CD4-positive, CD25-positive, alpha-beta regulatory T cell (primary cell): ENCODE data around the gene NXF3. TPM values are rescaled to one million over a fixed set of nuclear protein-coding genes. Genes with fewer than 3 reads are reported as not detected.
"Not testable (repeated sequence)": the region's sequence is repeated elsewhere in the genome, so short reads cannot be mapped to it uniquely, and the experiment has no call there.

Source experiments
- ATAC-seq, 2 donors: fragments of 150-1000 bp; cut with Tn5 transposase; one replicate each; pipeline ENCODE4 v1.10.0; 2021; ENCODE audit warnings: low read depth in 2 of 2, moderate number of reproducible peaks in 2 of 2, moderate library complexity in 1 of 2
- DNase-seq, 3 donors: peaks; one replicate each; pipeline versions ENCODE4 v3.0.0 to v3.0.0-alpha.2; 2012 to 2022; ENCODE audit warnings: mixed read lengths in 1 of 3
- H3K27ac ChIP-seq: one replicate; pipeline ENCODE4 v1.7.0; 2013; ENCODE audit warnings: mild to moderate bottlenecking, low read length; ENCODE audit not compliant: insufficient read depth, poor library complexity, severe bottlenecking
- H3K27me3 ChIP-seq: one replicate; pipeline ENCODE4 v1.7.0; 2013; ENCODE audit warnings: low read length; ENCODE audit not compliant: control insufficient read depth, insufficient read depth
- H3K36me3 ChIP-seq: one replicate; pipeline ENCODE4 v1.7.0; 2013; ENCODE audit warnings: mild to moderate bottlenecking, low read length, moderate library complexity; ENCODE audit not compliant: control insufficient read depth, insufficient read depth
- H3K4me1 ChIP-seq: 2 replicates; pipeline ENCODE4 v1.7.0; 2013; ENCODE audit warnings: mild to moderate bottlenecking, low read length; ENCODE audit not compliant: insufficient read depth, control insufficient read depth, poor library complexity, severe bottlenecking
- H3K4me3 ChIP-seq: one replicate; pipeline ENCODE4 v1.7.0; 2013; ENCODE audit warnings: low read depth, mild to moderate bottlenecking, low read length, moderate library complexity
- H3K9me3 ChIP-seq, 2 experiments: 1 replicate in 1 of 2; 2 replicates in 1 of 2; pipeline ENCODE4 v1.7.0; 2013; ENCODE audit warnings: low read length in 2 of 2, mild to moderate bottlenecking in 1 of 2, moderate library complexity in 1 of 2; ENCODE audit not compliant: control insufficient read depth in 2 of 2
- H3K27ac Mint-ChIP-seq, 3 donors: one replicate each; pipeline ENCODE4 v1.8.0; 2020 to 2022; ENCODE audit warnings: mild to moderate bottlenecking in 3 of 3, mixed read lengths in 3 of 3, moderate library complexity in 2 of 3
- H3K27me3 Mint-ChIP-seq: one replicate; pipeline ENCODE4 v1.8.0; 2022; ENCODE audit warnings: mild to moderate bottlenecking, mixed read lengths
- H3K36me3 Mint-ChIP-seq: one replicate; pipeline ENCODE4 v1.8.0; 2020; ENCODE audit warnings: mixed read lengths
- H3K4me1 Mint-ChIP-seq, 4 donors: one replicate each; pipeline ENCODE4 v1.8.0; 2020 to 2022; ENCODE audit warnings: mixed read lengths in 4 of 4, mild to moderate bottlenecking in 1 of 4
- H3K4me3 Mint-ChIP-seq, 4 donors: one replicate each; pipeline ENCODE4 v1.8.0; 2020 to 2022; ENCODE audit warnings: mild to moderate bottlenecking in 4 of 4, mixed read lengths in 4 of 4, moderate library complexity in 3 of 4
- H3K9me3 Mint-ChIP-seq, 7 donors: one replicate each; pipeline ENCODE4 v1.8.0; 2020 to 2022; ENCODE audit warnings: mixed read lengths in 7 of 7, mild to moderate bottlenecking in 3 of 7, moderate library complexity in 2 of 7
- polyA plus RNA-seq, 4 donors: library from polyadenylated mRNA; unstranded; fragments of 300-500 nt; fragmentation: Illumina TruSeq; gene quantifications; one replicate each; pipeline ENCODE4 v1.2.3, GENCODE V29; 2021
- total RNA-seq: library from RNA; stranded (reverse); gene quantifications from one replicate; pipeline ENCODE4 v1.2.3, GENCODE V29; 2022

The NXF3 gene
- total and polyA plus RNA-seq, 5 donors from 2014 or later = not detected

GRCh38 chrX:103104370-103104769, 11.4 kb upstream of the NXF3 start:
- H3K4me1 ChIP-seq, H3K27ac Mint-ChIP-seq, H3K27me3 Mint-ChIP-seq, H3K9me3 ChIP-seq, ATAC-seq, H3K36me3 ChIP-seq, H3K4me3 Mint-ChIP-seq, H3K4me1 Mint-ChIP-seq, H3K27me3 ChIP-seq, H3K36me3 Mint-ChIP-seq, H3K4me3 ChIP-seq, H3K27ac ChIP-seq, DNase-seq: not testable (repeated sequence)
- H3K9me3 Mint-ChIP-seq = peaks cover 0 to 11% (median 0%) of the 10 kb centered on the region in 7 donors

DNA sequence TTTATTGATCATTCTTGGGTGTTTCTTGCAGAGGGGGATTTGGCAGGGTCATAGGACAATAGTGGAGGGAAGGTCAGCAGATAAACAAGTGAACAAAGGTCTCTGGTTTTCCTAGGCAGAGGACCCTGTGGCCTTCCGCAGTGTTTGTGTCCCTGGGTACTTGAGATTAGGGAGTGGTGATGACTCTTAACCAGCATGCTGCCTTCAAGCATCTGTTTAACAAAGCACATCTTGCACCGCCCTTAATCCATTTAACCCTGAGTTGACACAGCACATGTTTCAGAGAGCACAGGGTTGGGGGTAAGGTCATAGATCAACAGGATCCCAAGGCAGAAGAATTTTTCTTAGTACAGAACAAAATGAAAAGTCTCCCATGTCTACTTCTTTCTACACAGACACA, 10.9 kb upstream of the NXF3 start:
- H3K27ac Mint-ChIP-seq, DNase-seq, H3K4me1 Mint-ChIP-seq, H3K27ac ChIP-seq, H3K36me3 Mint-ChIP-seq, H3K4me1 ChIP-seq, H3K4me3 ChIP-seq, H3K36me3 ChIP-seq, H3K27me3 ChIP-seq, H3K9me3 Mint-ChIP-seq, H3K27me3 Mint-ChIP-seq, H3K9me3 ChIP-seq, ATAC-seq, H3K4me3 Mint-ChIP-seq: not testable (repeated sequence)

DNA sequence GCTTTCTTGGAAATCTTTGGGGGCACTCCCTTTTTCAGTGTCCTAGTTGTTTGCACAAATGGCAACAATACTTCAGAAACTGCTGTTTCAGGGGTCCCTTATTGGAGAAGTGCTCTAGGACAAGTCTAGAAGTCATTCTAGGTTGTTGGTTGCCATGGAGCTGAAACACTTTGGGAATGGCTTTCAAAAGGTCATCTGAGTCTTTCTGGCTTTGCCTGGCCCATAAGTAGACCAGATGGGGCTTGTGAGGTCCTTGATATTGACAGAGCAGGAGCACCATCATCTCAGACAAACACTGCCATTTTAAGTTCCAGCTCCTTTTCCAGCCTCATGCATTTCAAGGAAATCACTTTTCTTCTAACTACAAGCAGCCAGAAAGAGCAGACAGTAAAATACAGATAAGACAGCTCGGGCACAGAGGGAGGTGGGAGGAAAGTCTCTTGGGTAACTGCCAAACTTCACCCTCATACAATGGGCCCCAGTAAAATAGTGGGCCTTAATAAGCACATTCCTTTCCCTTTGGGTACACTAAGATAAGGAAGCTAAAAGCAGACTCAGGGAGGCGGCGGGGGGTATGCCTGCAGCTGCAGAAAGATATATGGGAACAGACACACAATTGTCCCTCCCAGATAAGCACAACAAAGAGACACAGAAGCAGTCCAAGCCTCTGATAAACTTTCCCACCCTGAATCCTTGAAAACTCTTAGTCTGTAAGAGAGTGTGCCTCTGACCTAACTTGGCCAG, 8.5 kb upstream of the NXF3 start:
- H3K4me1 ChIP-seq = no peaks in the 10 kb centered on the region
- ATAC-seq (no peak), DNase-seq (no peak)
- H3K36me3 ChIP-seq = no peaks in the 10 kb centered on the region
- no peak overlapping the region for H3K4me3 Mint-ChIP-seq
- no peak overlapping the region for H3K4me3 ChIP-seq
- H3K9me3 ChIP-seq = no peaks in the 10 kb centered on the region
- H3K27me3 Mint-ChIP-seq = no peaks in the 10 kb centered on the region
- H3K27me3 ChIP-seq = no peaks in the 10 kb centered on the region
- no peak overlapping the region for H3K27ac ChIP-seq
- H3K9me3 Mint-ChIP-seq = no peaks in the 10 kb centered on the region
- no peaks in the 10 kb centered on the region for H3K36me3 Mint-ChIP-seq
- H3K27ac Mint-ChIP-seq = no peak overlapping the region
- H3K4me1 Mint-ChIP-seq = no peaks in the 10 kb centered on the region

- Mint-ChIP-seq H3K9me3 (no peaks in the 10 kb centered on the region), H3K36me3 (no peaks in the 10 kb centered on the region)
- ATAC-seq = no peak
Observed at GRCh38 chrX:103100484-103100883, 7.5 kb upstream of the NXF3 start.

GRCh38 chrX:103099691-103100090, 6.7 kb upstream of the NXF3 start:
- DNase-seq (no peak), ATAC-seq (no peak)
- Histone ChIP-seq H3K4me1 (no peaks in the 10 kb centered on the region), H3K27ac (no peak overlapping the region), H3K9me3 (no peaks in the 10 kb centered on the region), H3K36me3 (no peaks in the 10 kb centered on the region), H3K27me3 (no peaks in the 10 kb centered on the region), H3K4me3 (no peak overlapping the region)
- no peaks in the 10 kb centered on the region for H3K27me3 Mint-ChIP-seq
- H3K4me3 Mint-ChIP-seq = no peak overlapping the region
- H3K4me1 Mint-ChIP-seq = no peaks in the 10 kb centered on the region
- H3K9me3 Mint-ChIP-seq = no peaks in the 10 kb centered on the region
- no peaks in the 10 kb centered on the region for H3K36me3 Mint-ChIP-seq
- no peak overlapping the region for H3K27ac Mint-ChIP-seq

More at GRCh38 chrX:103100484-103100883, 7.5 kb upstream of the NXF3 start:
- Mint-ChIP-seq H3K4me1 (no peaks in the 10 kb centered on the region), H3K27ac (no peak overlapping the region), H3K27me3 (no peaks in the 10 kb centered on the region), H3K4me3 (no peak overlapping the region)
- no peaks in the 10 kb centered on the region for H3K4me1 ChIP-seq
- H3K27ac ChIP-seq = no peak overlapping the region
- no peaks in the 10 kb centered on the region for H3K36me3 ChIP-seq
- H3K4me3 ChIP-seq = no peak overlapping the region
- H3K27me3 ChIP-seq = no peaks in the 10 kb centered on the region
- H3K9me3 ChIP-seq = no peaks in the 10 kb centered on the region
- DNase-seq = no peak

- no peaks in the 10 kb centered on the region for H3K9me3 ChIP-seq
- H3K4me1 Mint-ChIP-seq = no peaks in the 10 kb centered on the region
- no peaks in the 10 kb centered on the region for H3K27me3 ChIP-seq
- H3K27ac ChIP-seq = no peak overlapping the region
- no peaks in the 10 kb centered on the region for H3K36me3 ChIP-seq
- H3K4me3 ChIP-seq = no peak overlapping the region
- DNase-seq = no peak
- no peaks in the 10 kb centered on the region for H3K9me3 Mint-ChIP-seq
- H3K36me3 Mint-ChIP-seq = no peaks in the 10 kb centered on the region
- no peaks in the 10 kb centered on the region for H3K4me1 ChIP-seq
- no peak overlapping the region for H3K27ac Mint-ChIP-seq
- no peak overlapping the region for H3K4me3 Mint-ChIP-seq
- H3K27me3 Mint-ChIP-seq = no peaks in the 10 kb centered on the region
- ATAC-seq = no peak
Observed at GRCh38 chrX:103098488-103098887, 5.5 kb upstream of the NXF3 start.

- Histone ChIP-seq H3K27ac (no peak overlapping the region), H3K9me3 (no peaks in the 10 kb centered on the region), H3K36me3 (no peaks in the 10 kb centered on the region), H3K27me3 (no peaks in the 10 kb centered on the region), H3K4me1 (no peaks in the 10 kb centered on the region), H3K4me3 (no peak overlapping the region)
- no peaks in the 10 kb centered on the region for H3K4me1 Mint-ChIP-seq
- no peaks in the 10 kb centered on the region for H3K9me3 Mint-ChIP-seq
- H3K4me3 Mint-ChIP-seq = no peak overlapping the region
- no peak overlapping the region for H3K27ac Mint-ChIP-seq
- DNase-seq (no peak), ATAC-seq (no peak)
- no peaks in the 10 kb centered on the region for H3K27me3 Mint-ChIP-seq
- no peaks in the 10 kb centered on the region for H3K36me3 Mint-ChIP-seq
Observed at GRCh38 chrX:103081051-103081450, 11.9 kb downstream of the NXF3 start.

DNA sequence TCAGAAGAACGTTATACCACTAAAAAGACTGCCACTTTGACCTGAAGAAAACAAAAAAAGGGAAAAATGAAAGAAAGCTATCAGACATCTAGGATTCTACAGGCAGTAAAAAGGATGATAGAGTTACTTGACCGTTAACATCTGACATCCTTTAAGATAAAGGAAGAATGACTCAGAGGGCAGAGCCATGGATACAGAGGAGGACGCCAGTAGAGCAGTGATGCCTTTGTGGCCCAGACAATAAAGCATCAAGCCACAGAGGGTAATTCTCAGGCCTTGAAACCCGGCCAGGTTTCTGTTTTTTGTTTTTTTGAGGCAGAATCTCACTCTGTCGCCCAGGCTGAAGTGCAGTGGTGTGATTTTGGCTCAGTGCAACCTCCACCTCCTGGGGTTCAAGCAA, 19.5 kb downstream of the NXF3 start:
- Mint-ChIP-seq H3K4me1 (no peaks in the 10 kb centered on the region), H3K36me3 (no peaks in the 10 kb centered on the region), H3K27ac (no peak overlapping the region), H3K9me3 (no peaks in the 10 kb centered on the region), H3K27me3 (no peaks in the 10 kb centered on the region), H3K4me3 (no peak overlapping the region)
- ATAC-seq (no peak), DNase-seq (no peak)
- no peaks in the 10 kb centered on the region for H3K9me3 ChIP-seq
- no peak overlapping the region for H3K4me3 ChIP-seq
- H3K4me1 ChIP-seq = no peaks in the 10 kb centered on the region
- no peak overlapping the region for H3K27ac ChIP-seq
- H3K27me3 ChIP-seq = no peaks in the 10 kb centered on the region
- no peaks in the 10 kb centered on the region for H3K36me3 ChIP-seq
